ENCODE measurements around the gene PERM1.

GRCh38 chr1:980602-981395 lies 1.1 kb downstream of the PERM1 start:
- TF ChIP-seq, protein P1, sequence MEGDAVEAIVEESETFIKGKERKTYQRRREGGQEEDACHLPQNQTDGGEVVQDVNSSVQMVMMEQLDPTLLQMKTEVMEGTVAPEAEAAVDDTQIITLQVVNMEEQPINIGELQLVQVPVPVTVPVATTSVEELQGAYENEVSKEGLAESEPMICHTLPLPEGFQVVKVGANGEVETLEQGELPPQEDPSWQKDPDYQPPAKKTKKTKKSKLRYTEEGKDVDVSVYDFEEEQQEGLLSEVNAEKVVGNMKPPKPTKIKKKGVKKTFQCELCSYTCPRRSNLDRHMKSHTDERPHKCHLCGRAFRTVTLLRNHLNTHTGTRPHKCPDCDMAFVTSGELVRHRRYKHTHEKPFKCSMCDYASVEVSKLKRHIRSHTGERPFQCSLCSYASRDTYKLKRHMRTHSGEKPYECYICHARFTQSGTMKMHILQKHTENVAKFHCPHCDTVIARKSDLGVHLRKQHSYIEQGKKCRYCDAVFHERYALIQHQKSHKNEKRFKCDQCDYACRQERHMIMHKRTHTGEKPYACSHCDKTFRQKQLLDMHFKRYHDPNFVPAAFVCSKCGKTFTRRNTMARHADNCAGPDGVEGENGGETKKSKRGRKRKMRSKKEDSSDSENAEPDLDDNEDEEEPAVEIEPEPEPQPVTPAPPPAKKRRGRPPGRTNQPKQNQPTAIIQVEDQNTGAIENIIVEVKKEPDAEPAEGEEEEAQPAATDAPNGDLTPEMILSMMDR (IDR thresholded peaks at IDR 0.05) = no peak
- no peak for TF ChIP-seq POLR2AphosphoS5 (IDR thresholded peaks at IDR 0.05; ENCODE audit: low read depth, low read length)
- no peak for TF ChIP-seq REST (IDR thresholded peaks at IDR 0.05; ENCODE audit: insufficient read depth in 1 of 2, low read depth in 2 of 2, low read length in 1 of 2)
- TF ChIP-seq TCF7L2 (IDR thresholded peaks at IDR 0.05; ENCODE audit: low read depth, low read length) = no peak

Measured in Panc1 (cell line).